NB4 (cell line): ENCODE measurements around the gene MEAF6.
A peak's percentile ranks its signal among the peaks of the same experiment; 100 is the strongest.

ENCODE experiments used
- DNase-seq: peaks from one replicate; pipeline ENCODE4 v3.0.0; 2010; ENCODE audit warnings: low read depth
- H3K4me3 ChIP-seq: one replicate; pipeline ENCODE4 v1.5.1; 2011; ENCODE audit warnings: mild to moderate bottlenecking, low read depth, low read length, moderate library complexity
- CTCF ChIP-seq: IDR thresholded peaks from one replicate; pipeline ENCODE4 v1.5.1; 2012; ENCODE audit warnings: low read depth, low read length
- MAX ChIP-seq: IDR thresholded peaks from 2 replicates; pipeline ENCODE4 v1.6.1; 2011; ENCODE audit warnings: low read depth, low read length
- MYC ChIP-seq: IDR thresholded peaks from 2 replicates; pipeline ENCODE4 v1.6.1; 2011; ENCODE audit warnings: low read depth, low read length
- POLR2A ChIP-seq: IDR thresholded peaks from 2 replicates; pipeline ENCODE4 v1.6.1; 2011; ENCODE audit warnings: mild to moderate bottlenecking; ENCODE audit not compliant: insufficient read length; ENCODE audit errors: extremely low read depth

Gene MEAF6

DNA sequence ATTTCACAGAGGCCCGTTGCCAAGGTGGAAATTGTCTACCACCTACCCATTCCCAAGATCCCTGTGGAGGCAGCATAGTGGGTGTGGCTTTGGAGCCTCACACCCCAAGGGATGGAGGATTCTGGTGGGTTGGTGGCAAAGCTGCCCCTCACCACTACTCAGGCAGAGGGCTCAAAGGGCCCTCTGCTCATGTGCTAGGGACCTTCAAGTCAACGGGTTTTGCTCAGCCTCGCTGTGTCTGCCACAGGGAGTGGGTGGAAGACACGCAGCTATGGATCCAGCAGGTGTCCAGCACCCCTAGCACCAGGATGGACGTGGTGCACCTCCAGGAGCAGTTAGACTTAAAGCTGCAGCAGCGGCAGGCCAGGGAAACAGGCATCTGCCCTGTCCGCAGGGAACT, 44.5 kb upstream of the MEAF6 start:
- TF ChIP-seq POLR2A = no peak
- no peak for TF ChIP-seq MAX
- no peak for TF ChIP-seq CTCF
- TF ChIP-seq MYC = no peak
- no peak for DNase-seq
- no peak overlapping the region for H3K4me3 ChIP-seq

DNA sequence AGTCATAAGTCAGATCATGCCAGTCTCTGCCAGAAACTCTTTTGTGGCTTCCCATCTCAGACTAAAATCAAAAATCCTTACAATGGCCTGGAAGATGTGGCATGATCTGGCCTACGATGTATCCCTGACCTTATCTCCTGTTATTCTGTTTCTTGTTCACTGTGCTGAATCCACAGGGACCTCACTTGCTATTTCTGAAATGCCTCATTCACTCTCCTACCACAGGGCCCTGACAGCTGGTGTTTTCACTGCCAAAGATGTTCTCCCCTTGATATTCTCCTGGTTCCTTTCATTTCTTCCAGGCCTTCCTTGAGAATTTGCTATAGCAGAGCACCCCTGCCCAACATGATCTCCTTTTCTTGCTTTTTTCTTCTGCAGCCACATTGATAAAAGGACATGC, 43.8 kb upstream of the MEAF6 start:
- no peak for TF ChIP-seq MAX
- no peak for TF ChIP-seq CTCF
- TF ChIP-seq MYC = no peak
- TF ChIP-seq POLR2A = no peak
- H3K4me3 ChIP-seq = no peak overlapping the region
- DNase-seq = no peak

DNA sequence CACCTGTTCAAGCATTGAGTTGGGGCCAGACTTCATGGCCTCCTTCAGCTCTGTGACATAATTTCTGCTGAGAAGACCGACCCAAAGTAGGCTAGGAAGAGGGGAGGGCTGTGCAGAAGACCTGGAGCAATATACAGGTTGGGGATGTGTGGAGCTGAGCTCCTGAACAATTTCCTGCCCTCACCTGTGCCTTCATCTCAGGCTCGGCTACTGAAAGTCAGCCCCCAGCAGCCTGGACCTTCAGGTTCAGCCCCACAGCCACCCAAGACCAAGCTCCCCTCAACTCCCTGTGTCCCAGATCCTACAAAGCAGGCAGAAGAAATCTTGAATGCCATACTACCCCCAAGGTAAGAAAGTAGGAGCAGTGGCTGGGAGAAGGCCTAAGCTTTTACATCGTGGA, 42.8 kb upstream of the MEAF6 start:
- TF ChIP-seq POLR2A = no peak
- no peak for TF ChIP-seq MYC
- TF ChIP-seq MAX = no peak
- TF ChIP-seq CTCF = no peak
- H3K4me3 ChIP-seq = no peak overlapping the region
- no peak for DNase-seq

- peak; percentile 25 for DNase-seq
- H3K4me3 ChIP-seq = no peak within 1 kb of the TSS
- TF ChIP-seq POLR2A (no peak), MAX (no peak), MYC (no peak), CTCF (no peak)
These were observed 42.2 kb upstream of the MEAF6 start, which contains the start of gene DNALI1 for GRCh38 chr1:37556712-37557196. DNALI1 (plus strand) TSS chr1:37556940; CDS start chr1:37556995, 55 bp downstream.

DNA sequence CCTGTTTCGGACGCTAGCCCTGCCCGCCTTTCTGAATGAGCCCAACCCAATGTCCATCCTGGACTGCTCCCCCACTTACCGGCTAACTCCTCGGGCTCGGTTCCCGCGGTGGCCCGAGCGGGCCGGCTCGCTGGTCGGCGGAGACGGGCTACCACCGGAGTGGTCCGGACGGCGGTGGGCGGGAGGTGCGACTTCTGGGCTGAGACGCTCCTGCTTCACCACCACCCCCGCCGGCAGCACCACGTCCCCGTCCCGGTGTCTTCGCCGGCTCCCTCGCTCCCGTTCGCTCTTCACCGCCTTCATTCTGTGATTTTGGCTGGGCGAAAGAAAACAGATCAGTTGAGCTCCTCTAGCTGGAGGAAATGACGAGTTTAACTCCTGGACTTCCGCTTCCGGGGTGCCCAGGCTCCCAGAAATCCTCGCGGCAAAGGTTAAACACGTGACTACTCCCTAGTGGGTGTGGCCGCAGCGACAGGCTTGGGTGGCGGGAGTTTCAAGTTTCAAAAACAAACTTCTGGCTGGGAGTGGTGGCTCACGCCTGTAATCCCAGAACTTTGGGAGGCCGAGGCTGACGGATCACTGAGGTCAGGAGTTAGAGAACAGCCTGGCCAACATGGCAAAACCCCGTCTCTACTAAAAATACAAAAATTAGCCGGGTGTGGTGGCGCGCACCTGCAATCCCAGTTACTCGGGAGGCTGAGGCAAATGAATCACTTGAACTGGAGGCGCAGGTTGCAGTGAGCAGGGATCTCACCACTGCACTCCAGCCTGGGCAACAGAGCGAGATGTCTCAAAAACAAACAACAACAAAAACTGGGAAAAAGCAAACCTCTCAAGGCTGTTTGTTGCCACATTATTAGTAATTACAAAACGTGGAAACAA, 39.6 kb upstream of the MEAF6 start, which contains the start of gene SNIP1:
Gene SNIP1 (minus strand): TSS at position 367 of the 882 bp plus-strand sequence. CDS start 64 bp downstream, at position 303.
- peak; percentile 92 for DNase-seq
- H3K4me3 ChIP-seq = peak within 1 kb of the TSS; percentile 97
- TF ChIP-seq CTCF = no peak
- peak; percentile 73 for TF ChIP-seq MYC
- peak; percentile 71 for TF ChIP-seq POLR2A
- peak; percentile 98 for TF ChIP-seq MAX

GRCh38 chr1:37553598-37553926, 39.0 kb upstream of the MEAF6 start:
- TF ChIP-seq MYC = no peak
- TF ChIP-seq CTCF = no peak
- TF ChIP-seq POLR2A = no peak
- no peak for TF ChIP-seq MAX
- DNase-seq = no peak

More at GRCh38 chr1:37553598-37553926, 39.0 kb upstream of the MEAF6 start:
- peak overlapping the region; percentile 97 for H3K4me3 ChIP-seq
